ENCODE results near the gene EDEM1.

Gene EDEM1

GRCh38 chr3:5184499-5184898 is 3.0 kb upstream of the EDEM1 start:
- H3K9ac ChIP-seq = no peak overlapping the region
- TF ChIP-seq CTCF (IDR thresholded peaks at IDR 0.05) = no peak

GRCh38 chr3:5185093-5185673 is 2.3 kb upstream of the EDEM1 start:
- Histone ChIP-seq H3K9ac (no peak overlapping the region), H3K4me2 (ENCODE audit: low read length) (no peak overlapping the region), H3K27me3 (ENCODE audit: control insufficient read depth, insufficient read depth, low read length) (no peaks in the 10 kb centered on the region), H2AFZ (no peak overlapping the region), H3K4me3 (ENCODE audit: low read depth, low read length) (no peak overlapping the region), H3K9me3 (ENCODE audit: control insufficient read depth, low read length) (no peaks in the 10 kb centered on the region), H3K27ac (no peak overlapping the region), H3K36me3 (ENCODE audit: control insufficient read depth, insufficient read depth, low read length) (no peaks in the 10 kb centered on the region), H3K79me2 (peaks cover 17% of the 10 kb centered on the region), H3K4me1 (peaks cover under 1% of the 10 kb centered on the region)
- no peak for TF ChIP-seq CTCF (IDR thresholded peaks at IDR 0.05)

More at GRCh38 chr3:5184499-5184898, 3.0 kb upstream of the EDEM1 start:
- no peaks in the 10 kb centered on the region for H3K4me1 ChIP-seq
- no peaks in the 10 kb centered on the region for H3K27me3 ChIP-seq (ENCODE audit: control insufficient read depth, insufficient read depth, low read length)
- no peaks in the 10 kb centered on the region for H3K9me3 ChIP-seq (ENCODE audit: control insufficient read depth, low read length)
- no peak overlapping the region for H3K4me2 ChIP-seq (ENCODE audit: low read length)
- peaks cover 12% of the 10 kb centered on the region for H3K79me2 ChIP-seq
- H3K36me3 ChIP-seq (ENCODE audit: control insufficient read depth, insufficient read depth, low read length) = no peaks in the 10 kb centered on the region
- no peak overlapping the region for H3K27ac ChIP-seq
- no peak overlapping the region for H3K4me3 ChIP-seq (ENCODE audit: low read depth, low read length)
- H2AFZ ChIP-seq = no peak overlapping the region

GRCh38 chr3:5186089-5186857 is 1.2 kb upstream of the EDEM1 start:
- Histone ChIP-seq H3K4me3 (ENCODE audit: low read depth, low read length) (no peak overlapping the region), H3K4me2 (ENCODE audit: low read length) (no peak overlapping the region), H3K9me3 (ENCODE audit: control insufficient read depth, low read length) (no peaks in the 10 kb centered on the region), H3K4me1 (peaks cover 4% of the 10 kb centered on the region), H3K9ac (no peak overlapping the region), H3K36me3 (ENCODE audit: control insufficient read depth, insufficient read depth, low read length) (no peaks in the 10 kb centered on the region), H3K27ac (no peak overlapping the region), H3K79me2 (peaks cover 23% of the 10 kb centered on the region), H3K27me3 (ENCODE audit: control insufficient read depth, insufficient read depth, low read length) (no peaks in the 10 kb centered on the region), H2AFZ (no peak overlapping the region)
- TF ChIP-seq CTCF (IDR thresholded peaks at IDR 0.05) = no peak

- TF ChIP-seq CTCF (IDR thresholded peaks at IDR 0.05) = no peak
- H2AFZ ChIP-seq = peak overlapping the region; percentile 81
- H3K36me3 ChIP-seq (ENCODE audit: control insufficient read depth, insufficient read depth, low read length) = no peaks in the 10 kb centered on the region
- no peaks in the 10 kb centered on the region for H3K27me3 ChIP-seq (ENCODE audit: control insufficient read depth, insufficient read depth, low read length)
- no peak overlapping the region for H3K9ac ChIP-seq
- peak overlapping the region; percentile 56 for H3K4me3 ChIP-seq (ENCODE audit: low read depth, low read length)
- peaks cover 8% of the 10 kb centered on the region for H3K4me1 ChIP-seq
- H3K9me3 ChIP-seq (ENCODE audit: control insufficient read depth, low read length) = no peaks in the 10 kb centered on the region
- H3K4me2 ChIP-seq (ENCODE audit: low read length) = peak overlapping the region; percentile 58
- H3K79me2 ChIP-seq = peaks cover 23% of the 10 kb centered on the region
- peak overlapping the region; percentile 42 for H3K27ac ChIP-seq
Observed at GRCh38 chr3:5186858-5187155, 700 bp upstream of the EDEM1 start.

All from parathyroid adenoma (tissue), 2 donors.